ENCODE data around the gene MAP2K3. TPM values are rescaled to one million over a fixed set of nuclear protein-coding genes. Genes with fewer than 3 reads are reported as not detected.
A peak's percentile ranks its signal among the peaks of the same experiment; 100 is the strongest.

The MAP2K3 gene
- total and polyA plus RNA-seq, 5 donors = 29.6 to 61.2 (median 39.2) TPM

DNA sequence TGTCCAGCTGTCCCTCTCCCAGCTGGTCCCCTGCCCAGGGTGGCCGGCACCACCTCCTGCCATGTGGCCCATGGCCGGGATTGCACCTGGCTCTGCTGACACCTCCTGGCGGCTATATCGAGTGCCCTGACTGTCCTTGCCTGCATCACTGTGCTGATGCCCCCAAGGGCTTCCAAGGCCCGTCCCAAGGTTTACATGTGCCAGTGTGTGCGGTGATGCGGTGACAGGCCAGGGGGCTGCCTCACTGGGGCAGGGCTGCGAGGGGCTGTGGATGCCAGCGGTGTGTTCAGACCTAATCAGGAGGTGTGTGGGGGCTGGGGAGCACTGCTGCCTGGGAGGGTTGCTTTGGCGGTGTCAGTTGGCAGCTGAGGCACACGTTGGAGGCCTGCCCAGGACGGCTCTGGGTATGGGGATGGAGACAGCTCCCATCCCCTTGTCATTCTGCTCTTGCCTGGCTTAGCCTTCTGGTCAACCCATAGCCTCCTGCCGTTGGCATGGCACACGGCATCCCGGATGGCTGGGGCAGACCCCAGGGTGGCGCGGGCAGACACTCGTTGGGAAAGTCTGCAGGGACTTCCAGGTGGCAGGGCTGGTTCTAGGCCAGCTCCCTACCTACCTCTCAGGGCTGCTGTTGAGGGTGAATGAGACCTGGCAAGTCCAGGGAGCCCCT is 5.5 kb downstream of the MAP2K3 start:
- 52% methylated on average over 18 of the region's 18 CpGs for WGBS
- intact Hi-C loops (cut with DNase I) = loop anchor here (10.0 kb wide), 2 partner anchors 165 to 225 kb away; partner anchors contain the start of gene DHRS7B (in 4 of the 4)
- peaks cover 11% of the 10 kb centered on the region for H3K4me1 ChIP-seq (ENCODE audit: control insufficient read depth, insufficient read depth, low read length)

DNA sequence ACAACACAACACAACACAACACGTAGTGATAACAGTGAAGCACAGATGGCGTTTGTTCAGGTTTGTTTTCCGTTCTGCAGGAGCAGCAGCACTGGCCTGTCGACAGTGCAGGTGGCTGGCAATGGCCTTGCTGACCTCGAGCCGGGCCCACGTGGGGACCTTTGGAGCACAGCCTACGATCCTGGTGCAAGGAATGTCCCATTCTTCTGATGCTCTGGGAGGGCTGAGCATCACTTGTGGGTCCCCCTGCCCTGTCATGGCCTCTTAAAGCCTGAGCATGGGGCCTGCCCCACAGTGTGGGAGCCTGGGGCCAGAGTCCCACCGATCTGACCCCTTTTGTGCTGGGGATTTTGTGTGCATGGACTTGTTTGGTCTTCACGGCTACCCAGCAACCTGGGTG is 6.8 kb downstream of the MAP2K3 start:
- Histone ChIP-seq H3K9me3 (ENCODE audit: control insufficient read depth, low read length) (no peaks in the 10 kb centered on the region), H3K4me3 (ENCODE audit: low read length) (no peak overlapping the region), H3K27me3 (ENCODE audit: control insufficient read depth, insufficient read depth) (no peaks in the 10 kb centered on the region), H3K4me1 (ENCODE audit: control insufficient read depth, insufficient read depth, low read length) (peaks cover 11% of the 10 kb centered on the region), H3K27ac (ENCODE audit: low read length) (no peak overlapping the region)
- 63% methylated on average over 10 of the region's 10 CpGs for WGBS
- intact Hi-C loops (cut with DNase I) = no loop called here
- DNase-seq (no peak), ATAC-seq (no peak)

More for the DNA sequence above, 5.5 kb downstream of the MAP2K3 start:
- Histone ChIP-seq H3K27ac (ENCODE audit: low read length) (peak overlapping the region; percentile 78), H3K9me3 (ENCODE audit: control insufficient read depth, low read length) (no peaks in the 10 kb centered on the region), H3K4me3 (ENCODE audit: low read length) (no peak overlapping the region), H3K27me3 (ENCODE audit: control insufficient read depth, insufficient read depth) (no peaks in the 10 kb centered on the region)
- DNase-seq (peak; percentile 80 to 92 (median 91)), ATAC-seq (peak; percentile 23 to 30)

DNA sequence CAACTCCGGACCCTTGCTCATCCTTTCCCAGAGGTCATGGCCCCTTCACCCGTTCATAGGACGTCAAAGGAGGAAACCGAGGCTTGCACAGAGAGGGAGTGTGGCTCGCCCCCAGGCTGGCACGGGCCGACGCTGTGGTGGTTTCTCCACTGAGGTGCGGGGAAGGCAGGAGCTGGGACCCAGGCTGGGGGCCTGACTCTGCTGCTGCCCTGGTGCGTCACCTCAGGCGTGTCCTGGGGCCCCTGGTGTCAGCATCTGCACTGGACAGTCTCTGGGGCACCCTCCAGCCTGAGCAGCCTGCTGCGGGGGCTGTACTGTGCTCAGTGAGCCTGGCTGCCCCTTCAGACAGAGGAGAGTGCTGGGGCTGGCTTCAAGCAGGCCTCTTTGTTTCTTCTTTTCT is 7.4 kb downstream of the MAP2K3 start:
- Histone ChIP-seq H3K4me3 (ENCODE audit: low read length) (no peak overlapping the region), H3K27me3 (ENCODE audit: control insufficient read depth, insufficient read depth) (no peaks in the 10 kb centered on the region), H3K4me1 (ENCODE audit: control insufficient read depth, insufficient read depth, low read length) (peaks cover 13% of the 10 kb centered on the region), H3K27ac (ENCODE audit: low read length) (no peak overlapping the region), H3K9me3 (ENCODE audit: control insufficient read depth, low read length) (no peaks in the 10 kb centered on the region)
- DNase-seq (peak in 1 of 3 donors; percentile 67), ATAC-seq (no peak)
- WGBS = 63% methylated on average over 12 of the region's 12 CpGs
- intact Hi-C loops (cut with DNase I) = no loop called here

DNA sequence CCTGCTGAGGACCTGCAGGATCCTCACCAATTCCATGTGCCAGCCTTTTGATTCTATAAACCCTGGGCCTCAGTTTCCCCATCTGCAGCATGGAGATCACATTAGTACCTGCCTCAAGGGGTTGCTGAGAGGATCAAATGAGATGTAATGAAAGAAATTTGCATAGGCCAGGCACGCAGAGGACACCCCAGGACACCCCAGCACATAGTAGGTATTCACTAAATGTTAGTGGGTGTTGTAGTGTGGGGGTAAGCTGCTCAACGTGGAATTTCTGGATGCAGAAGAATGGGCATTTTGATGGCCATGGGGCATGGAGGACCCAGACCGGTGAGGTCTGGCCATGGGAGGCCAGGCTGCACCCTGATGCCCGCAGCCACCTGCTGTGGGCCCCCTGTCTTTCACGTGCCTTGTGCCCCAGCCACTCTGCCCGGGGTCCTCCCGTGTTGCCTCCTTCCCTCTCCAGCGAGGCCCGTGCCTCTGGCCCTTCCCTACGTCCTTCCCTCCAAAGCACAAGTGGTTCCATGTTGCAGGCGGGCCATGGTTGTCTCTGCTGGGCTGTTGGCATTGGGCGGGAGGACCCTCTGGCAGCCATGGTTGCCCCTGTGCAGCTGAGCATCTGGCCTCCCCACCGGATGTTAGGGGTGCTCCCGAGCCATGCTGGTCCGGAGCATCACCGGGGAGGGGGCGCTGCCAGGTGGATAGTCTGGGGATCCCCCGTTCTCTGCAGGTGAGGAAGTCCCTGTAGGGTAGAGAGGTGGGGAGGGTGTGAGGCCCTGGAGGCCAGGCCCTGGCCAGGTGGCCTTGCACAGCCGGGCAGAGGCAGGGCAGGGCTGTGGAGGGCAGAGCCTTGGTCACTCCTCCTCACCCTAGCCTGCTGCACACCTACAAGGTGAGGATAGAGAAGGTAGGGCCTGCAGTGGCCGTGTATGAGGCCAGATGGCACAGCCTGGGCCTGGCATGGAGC is 8.6 kb downstream of the MAP2K3 start:
- no peak for ATAC-seq
- DNase-seq = no peak
- Histone ChIP-seq H3K4me3 (ENCODE audit: low read length) (no peak overlapping the region), H3K4me1 (ENCODE audit: control insufficient read depth, insufficient read depth, low read length) (peaks cover 5% of the 10 kb centered on the region), H3K9me3 (ENCODE audit: control insufficient read depth, low read length) (no peaks in the 10 kb centered on the region), H3K27me3 (ENCODE audit: control insufficient read depth, insufficient read depth) (no peaks in the 10 kb centered on the region), H3K27ac (ENCODE audit: low read length) (no peak overlapping the region)
- intact Hi-C loops (cut with DNase I) = no loop called here
- WGBS = 81% methylated on average over 20 of the region's 20 CpGs

GRCh38 chr17:21293831-21294210 is 9.3 kb downstream of the MAP2K3 start:
- Histone ChIP-seq H3K4me1 (ENCODE audit: control insufficient read depth, insufficient read depth, low read length) (peaks cover 3% of the 10 kb centered on the region), H3K9me3 (ENCODE audit: control insufficient read depth, low read length) (no peaks in the 10 kb centered on the region), H3K27me3 (ENCODE audit: control insufficient read depth, insufficient read depth) (no peaks in the 10 kb centered on the region), H3K4me3 (ENCODE audit: low read length) (no peak overlapping the region), H3K27ac (ENCODE audit: low read length) (no peak overlapping the region)
- ATAC-seq (no peak), DNase-seq (no peak)
- WGBS = 66% methylated on average over 10 of the region's 10 CpGs
- intact Hi-C loops (cut with DNase I) = no loop called here

- H3K27ac ChIP-seq (ENCODE audit: low read length) = peak overlapping the region; percentile 26
- ATAC-seq (no peak), DNase-seq (peak in 1 of 3 donors; percentile 33)
- H3K4me3 ChIP-seq (ENCODE audit: low read length) = no peak overlapping the region
- no peaks in the 10 kb centered on the region for H3K9me3 ChIP-seq (ENCODE audit: control insufficient read depth, low read length)
- H3K4me1 ChIP-seq (ENCODE audit: control insufficient read depth, insufficient read depth, low read length) = peaks cover 3% of the 10 kb centered on the region
- intact Hi-C loops (cut with DNase I) = no loop called here
- WGBS = 62% methylated on average over 12 of the region's 12 CpGs
- H3K27me3 ChIP-seq (ENCODE audit: control insufficient read depth, insufficient read depth) = no peaks in the 10 kb centered on the region
Observed at GRCh38 chr17:21294321-21295035, 10.0 kb downstream of the MAP2K3 start.

DNA sequence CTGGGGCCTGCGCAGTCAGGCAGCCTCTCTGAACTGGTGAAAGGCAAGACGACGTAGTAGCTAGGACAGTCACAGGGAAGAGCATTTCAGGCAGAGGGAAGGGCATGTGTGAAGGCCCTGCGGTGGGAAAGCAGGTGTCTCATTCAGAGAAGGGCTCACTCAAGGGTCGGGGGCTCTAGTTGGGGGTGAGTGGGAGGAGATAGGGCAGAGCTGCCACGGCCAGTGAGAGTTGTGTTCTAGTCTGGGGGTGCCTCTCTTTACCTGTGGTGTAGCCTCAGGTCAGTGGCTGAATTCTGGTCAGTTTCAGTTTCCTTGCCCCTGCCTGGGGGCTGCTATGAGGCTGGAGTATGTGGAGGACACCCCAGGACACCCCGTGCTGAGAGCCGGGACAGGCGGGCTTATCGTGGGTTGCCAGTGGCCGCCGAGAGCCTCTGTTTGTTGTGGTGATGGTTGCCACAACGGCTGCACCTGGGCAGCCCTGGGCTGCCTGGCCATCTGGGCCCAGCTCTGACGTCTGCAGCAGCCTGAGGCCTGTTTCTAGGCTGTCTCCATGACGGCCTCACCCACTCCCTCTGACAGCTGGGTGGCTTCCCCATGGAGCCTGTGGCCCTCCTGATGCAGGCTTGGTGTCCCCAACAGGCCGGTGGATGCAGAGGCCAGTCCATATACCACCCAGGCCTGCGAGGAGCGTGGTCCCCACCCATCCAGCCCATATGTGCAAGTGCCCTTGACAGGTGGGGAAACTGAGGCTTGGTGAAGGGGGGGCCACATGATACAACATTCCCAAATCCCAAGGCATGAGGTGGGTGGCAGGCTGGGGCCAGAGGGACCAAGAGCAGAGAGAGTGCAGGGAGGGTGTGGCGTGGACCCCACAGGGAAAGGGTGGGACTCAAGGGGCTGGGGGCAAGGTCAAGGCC is 10.8 kb downstream of the MAP2K3 start:
- ATAC-seq = peak; percentile 56 to 57
- H3K27me3 ChIP-seq (ENCODE audit: control insufficient read depth, insufficient read depth) = no peaks in the 10 kb centered on the region
- no peaks in the 10 kb centered on the region for H3K9me3 ChIP-seq (ENCODE audit: control insufficient read depth, low read length)
- H3K4me1 ChIP-seq (ENCODE audit: control insufficient read depth, insufficient read depth, low read length) = peaks cover 3% of the 10 kb centered on the region
- intact Hi-C loops (cut with DNase I) = no loop called here
- H3K27ac ChIP-seq (ENCODE audit: low read length) = peak overlapping the region; percentile 26
- WGBS = 65% methylated on average over 19 of the region's 19 CpGs
- DNase-seq = peak in 2 of 3 donors; percentile 82 to 83
- no peak overlapping the region for H3K4me3 ChIP-seq (ENCODE audit: low read length)

GRCh38 chr17:21296097-21297025 is 11.8 kb downstream of the MAP2K3 start:
- intact Hi-C loops (cut with DNase I) = no loop called here
- Histone ChIP-seq H3K9me3 (ENCODE audit: control insufficient read depth, low read length) (no peaks in the 10 kb centered on the region), H3K4me3 (ENCODE audit: low read length) (no peak overlapping the region), H3K27me3 (ENCODE audit: control insufficient read depth, insufficient read depth) (no peaks in the 10 kb centered on the region), H3K4me1 (ENCODE audit: control insufficient read depth, insufficient read depth, low read length) (peaks cover 3% of the 10 kb centered on the region), H3K27ac (ENCODE audit: low read length) (no peak overlapping the region)
- DNase-seq (peak in 1 of 3 donors; percentile 78), ATAC-seq (peak in 1 of 2 donors; percentile 6)
- WGBS = 66% methylated on average over 22 of the region's 22 CpGs

DNA sequence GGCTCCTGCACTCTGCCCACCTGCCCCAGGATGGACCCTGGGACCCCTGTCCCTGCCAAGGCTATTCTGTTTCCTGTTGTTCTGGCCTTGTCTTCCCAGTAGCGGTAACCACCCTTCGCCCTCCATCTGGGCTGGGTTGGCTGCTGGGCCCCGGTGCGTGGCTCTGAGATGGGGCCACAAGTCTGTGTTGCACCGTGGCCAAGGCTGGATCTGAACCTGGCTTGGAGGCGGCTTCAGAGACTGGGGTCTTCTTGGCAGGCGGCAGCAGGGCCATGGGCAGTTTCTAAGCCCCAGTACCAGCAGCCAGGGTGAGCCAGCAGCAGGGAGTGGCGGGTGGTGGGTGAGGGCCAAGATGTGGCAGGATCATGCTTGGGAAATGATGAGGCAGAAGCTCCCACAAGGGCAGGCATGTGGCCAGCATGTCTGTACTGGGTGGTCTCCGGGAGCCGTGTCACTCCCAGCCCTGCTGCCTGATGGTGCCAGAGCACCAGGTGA is 12.6 kb downstream of the MAP2K3 start:
- Histone ChIP-seq H3K27me3 (ENCODE audit: control insufficient read depth, insufficient read depth) (no peaks in the 10 kb centered on the region), H3K9me3 (ENCODE audit: control insufficient read depth, low read length) (no peaks in the 10 kb centered on the region), H3K27ac (ENCODE audit: low read length) (no peak overlapping the region), H3K4me3 (ENCODE audit: low read length) (no peak overlapping the region), H3K4me1 (ENCODE audit: control insufficient read depth, insufficient read depth, low read length) (peaks cover 3% of the 10 kb centered on the region)
- WGBS = 67% methylated on average over 10 of the region's 10 CpGs
- ATAC-seq (no peak), DNase-seq (no peak)
- intact Hi-C loops (cut with DNase I) = no loop called here
